SJCRH30 (cell line): ENCODE results near the gene TAAR2. TPM values are rescaled to one million over a fixed set of nuclear protein-coding genes. Genes with fewer than 3 reads are reported as not detected.

Experiments used
- DNase-seq, 2 experiments: peaks; one replicate each; pipeline ENCODE4 v3.0.0-alpha.2; 2015 to 2020
- H3K27ac ChIP-seq: fragments of 250-450 bp; sonication (Bioruptor Pico); 2 replicates; pipeline ENCODE4 v1.5.1; 2020; ENCODE audit warnings: mild to moderate bottlenecking, moderate library complexity
- H3K27me3 ChIP-seq: fragments of 250-450 bp; sonication (Bioruptor Pico); 2 replicates; pipeline ENCODE4 v1.5.1; 2020; ENCODE audit warnings: mild to moderate bottlenecking, moderate library complexity
- H3K36me3 ChIP-seq: fragments of 250-450 bp; sonication (Bioruptor Pico); 2 replicates; pipeline ENCODE4 v1.5.1; 2020; ENCODE audit warnings: mild to moderate bottlenecking, moderate library complexity
- H3K4me1 ChIP-seq: fragments of 250-450 bp; sonication (Bioruptor Pico); 2 replicates; pipeline ENCODE4 v1.5.1; 2020; ENCODE audit warnings: mild to moderate bottlenecking, moderate library complexity
- H3K4me3 ChIP-seq: fragments of 250-450 bp; sonication (Bioruptor Pico); 2 replicates; pipeline ENCODE4 v1.5.1; 2020; ENCODE audit warnings: mild to moderate bottlenecking, moderate library complexity
- H3K9me3 ChIP-seq: fragments of 250-450 bp; sonication (Bioruptor Pico); replicated peaks from 2 replicates; pipeline ENCODE4 v1.5.1; 2020; ENCODE audit warnings: mild to moderate bottlenecking, moderate library complexity
- total RNA-seq: library from RNA; depleted of rRNA; stranded (reverse); fragments of >200 nt; shearing (Covaris generic); gene quantifications from 2 replicates; pipeline ENCODE4 v1.2.3, GENCODE V29; 2014; rRNA removed

The TAAR2 gene, protein sequence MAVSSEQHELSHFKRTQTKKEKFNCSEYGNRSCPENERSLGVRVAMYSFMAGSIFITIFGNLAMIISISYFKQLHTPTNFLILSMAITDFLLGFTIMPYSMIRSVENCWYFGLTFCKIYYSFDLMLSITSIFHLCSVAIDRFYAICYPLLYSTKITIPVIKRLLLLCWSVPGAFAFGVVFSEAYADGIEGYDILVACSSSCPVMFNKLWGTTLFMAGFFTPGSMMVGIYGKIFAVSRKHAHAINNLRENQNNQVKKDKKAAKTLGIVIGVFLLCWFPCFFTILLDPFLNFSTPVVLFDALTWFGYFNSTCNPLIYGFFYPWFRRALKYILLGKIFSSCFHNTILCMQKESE
- total RNA-seq, result not detected in 2 replicates

DNA sequence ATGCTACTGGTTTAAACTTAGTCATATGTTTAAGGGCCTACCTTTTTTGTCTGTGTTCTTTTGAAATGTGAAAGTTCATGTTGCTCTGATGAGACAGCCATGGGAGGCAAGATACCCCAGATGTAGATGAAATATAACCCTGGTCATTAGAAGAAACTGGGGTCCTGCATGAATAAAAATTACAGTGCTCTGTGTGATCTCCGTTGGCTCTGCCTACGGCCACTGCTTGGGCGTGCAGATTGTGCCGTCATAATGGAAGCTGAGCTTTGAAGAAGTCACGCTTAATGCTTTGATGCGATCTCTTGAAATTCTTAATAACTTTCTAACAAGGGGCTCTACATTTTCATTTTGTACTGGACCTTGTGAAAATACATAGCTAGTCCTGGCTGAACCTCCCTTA is at the start of gene TAAR2:
Gene TAAR2 (minus strand): TSS at position 101 of the 400 bp plus-strand sequence. CDS start 0 bp downstream, at position 101.
- Histone ChIP-seq H3K9me3 (no peaks in the 10 kb centered on the region; the same call in 1 of the 2 replicates), H3K36me3 (no peaks in the 10 kb centered on the region), H3K27me3 (no peaks in the 10 kb centered on the region; the same call in 1 of the 2 replicates), H3K27ac (no peak within 1 kb of the TSS), H3K4me1 (no peaks in the 10 kb centered on the region), H3K4me3 (no peak within 1 kb of the TSS)
- no peak for DNase-seq

DNA sequence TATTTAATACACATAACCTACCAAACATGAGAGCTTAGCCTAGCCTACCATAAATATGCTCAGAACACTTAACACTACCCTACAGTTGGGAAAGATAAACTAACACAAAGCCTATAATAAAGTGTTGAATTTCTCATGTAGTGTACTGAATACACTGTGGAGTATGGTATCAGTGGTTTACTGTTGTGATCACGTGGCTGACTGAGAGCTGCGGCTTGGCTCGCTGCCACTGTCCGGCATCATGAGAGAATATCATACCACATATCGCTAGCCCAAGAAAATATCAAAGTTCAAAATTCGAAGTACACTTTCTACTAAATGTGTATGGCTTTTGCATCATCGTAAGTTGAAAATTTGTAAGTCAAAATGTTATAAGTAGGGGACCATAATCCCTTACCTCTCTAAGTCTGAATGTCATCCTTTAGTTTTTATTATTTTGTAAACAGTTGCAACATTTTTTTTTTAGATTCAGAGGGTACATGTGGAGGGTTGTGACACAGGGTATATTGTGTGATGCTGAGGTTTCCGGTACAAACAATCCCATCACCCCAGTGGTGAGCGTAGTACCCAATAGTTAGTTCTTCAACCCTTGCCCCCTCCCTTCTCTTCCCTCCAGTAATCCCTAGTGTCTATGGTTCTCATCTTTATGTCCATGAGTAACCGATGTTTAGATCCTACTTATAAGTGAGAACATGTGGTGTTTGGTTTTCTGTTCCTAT is 49.5 kb upstream of the TAAR2 start:
- peak; percentile 61 to 72 for DNase-seq
- no peak overlapping the region for H3K27ac ChIP-seq
- no peak overlapping the region for H3K4me3 ChIP-seq
- H3K4me1 ChIP-seq, result 0 out of 2 replicates have a peak, but pooled peaks cover 3% of the 10 kb centered on the region
- H3K36me3 ChIP-seq, result no peaks in the 10 kb centered on the region
- no peaks in the 10 kb centered on the region for H3K9me3 ChIP-seq
- H3K27me3 ChIP-seq, result no peaks in the 10 kb centered on the region

DNA sequence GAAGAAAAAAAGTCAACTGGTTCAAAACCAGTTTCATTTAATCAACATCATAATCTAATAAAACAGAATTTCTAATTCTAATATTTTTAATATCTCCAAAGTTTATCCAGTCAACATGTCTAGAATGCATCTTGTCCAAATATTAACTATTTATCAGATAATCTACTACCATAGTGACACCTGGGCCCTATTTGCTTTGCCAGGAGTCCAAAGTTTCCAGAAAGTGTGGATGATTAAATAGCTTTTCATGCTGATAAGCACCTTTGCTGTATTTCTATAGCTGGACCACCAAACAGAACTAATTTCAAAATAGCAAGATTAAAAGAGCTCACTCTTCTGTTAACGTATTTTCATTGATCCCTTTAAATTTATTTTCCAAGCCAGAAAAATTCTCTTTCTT is 47.2 kb upstream of the TAAR2 start:
- Histone ChIP-seq H3K4me1 (0 out of 2 replicates have a peak, but pooled peaks cover 3% of the 10 kb centered on the region), H3K27me3 (no peaks in the 10 kb centered on the region), H3K4me3 (no peak overlapping the region), H3K9me3 (no peaks in the 10 kb centered on the region), H3K36me3 (no peaks in the 10 kb centered on the region), H3K27ac (no peak overlapping the region)
- no peak for DNase-seq

DNA sequence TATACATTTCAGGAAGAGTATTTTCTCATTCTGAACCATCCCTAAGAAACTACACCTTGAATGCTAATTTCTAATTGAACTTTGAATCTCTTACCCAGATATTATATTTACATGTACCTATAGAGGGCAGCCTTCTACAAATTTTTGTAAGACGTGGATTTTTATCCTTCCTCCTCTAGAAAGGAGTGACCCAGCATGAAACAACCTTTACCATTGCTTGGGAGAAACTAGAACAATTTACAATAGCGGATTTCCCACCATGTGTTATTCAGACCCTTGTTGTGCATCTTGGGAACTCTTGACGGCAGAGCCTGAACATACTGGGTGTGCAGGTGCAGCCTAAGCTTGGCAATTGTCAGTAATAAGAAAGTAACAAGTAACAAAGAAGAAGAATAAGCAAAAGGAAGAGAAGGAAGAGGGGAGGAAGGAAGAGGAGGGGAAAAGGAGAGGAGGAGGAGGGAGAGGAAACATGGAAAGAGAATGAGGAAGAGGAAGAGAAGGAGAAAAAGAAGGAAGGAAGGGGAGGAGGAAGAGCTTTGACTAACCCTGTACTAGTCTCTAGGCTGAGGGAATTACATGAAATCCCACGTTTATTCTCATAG is 45.7 kb upstream of the TAAR2 start:
- H3K27me3 ChIP-seq, result no peaks in the 10 kb centered on the region
- H3K9me3 ChIP-seq, result no peaks in the 10 kb centered on the region
- no peak overlapping the region for H3K27ac ChIP-seq
- DNase-seq, result peak in 1 of 2 experiments; percentile 41
- H3K4me3 ChIP-seq, result no peak overlapping the region
- H3K4me1 ChIP-seq, result 0 out of 2 replicates have a peak, but pooled peaks cover 3% of the 10 kb centered on the region
- H3K36me3 ChIP-seq, result no peaks in the 10 kb centered on the region

DNA sequence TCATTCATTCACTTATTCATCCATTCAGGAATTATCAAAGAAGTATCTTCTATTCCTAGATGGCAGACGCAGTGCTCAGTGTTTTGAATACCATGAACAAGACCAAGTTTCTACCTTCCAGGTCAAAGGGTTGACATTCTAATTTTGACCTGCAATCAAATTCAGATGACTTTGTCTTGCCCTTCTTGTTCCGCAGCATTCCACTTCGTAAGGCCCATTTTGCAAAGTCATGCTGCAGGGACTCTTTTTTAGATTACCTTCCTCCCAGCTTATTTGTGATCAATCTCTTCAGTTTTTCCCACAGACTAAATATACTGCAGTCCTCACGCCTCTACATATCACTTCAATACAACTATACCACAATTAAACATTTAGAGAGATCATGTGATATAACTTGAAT is 42.0 kb upstream of the TAAR2 start:
- no peak for DNase-seq
- no peaks in the 10 kb centered on the region for H3K36me3 ChIP-seq
- no peak overlapping the region for H3K4me3 ChIP-seq
- H3K27me3 ChIP-seq, result no peaks in the 10 kb centered on the region
- peaks cover 3% of the 10 kb centered on the region; the same call in 1 of the 2 replicates for H3K9me3 ChIP-seq
- H3K4me1 ChIP-seq, result no peaks in the 10 kb centered on the region
- no peak overlapping the region for H3K27ac ChIP-seq

DNA sequence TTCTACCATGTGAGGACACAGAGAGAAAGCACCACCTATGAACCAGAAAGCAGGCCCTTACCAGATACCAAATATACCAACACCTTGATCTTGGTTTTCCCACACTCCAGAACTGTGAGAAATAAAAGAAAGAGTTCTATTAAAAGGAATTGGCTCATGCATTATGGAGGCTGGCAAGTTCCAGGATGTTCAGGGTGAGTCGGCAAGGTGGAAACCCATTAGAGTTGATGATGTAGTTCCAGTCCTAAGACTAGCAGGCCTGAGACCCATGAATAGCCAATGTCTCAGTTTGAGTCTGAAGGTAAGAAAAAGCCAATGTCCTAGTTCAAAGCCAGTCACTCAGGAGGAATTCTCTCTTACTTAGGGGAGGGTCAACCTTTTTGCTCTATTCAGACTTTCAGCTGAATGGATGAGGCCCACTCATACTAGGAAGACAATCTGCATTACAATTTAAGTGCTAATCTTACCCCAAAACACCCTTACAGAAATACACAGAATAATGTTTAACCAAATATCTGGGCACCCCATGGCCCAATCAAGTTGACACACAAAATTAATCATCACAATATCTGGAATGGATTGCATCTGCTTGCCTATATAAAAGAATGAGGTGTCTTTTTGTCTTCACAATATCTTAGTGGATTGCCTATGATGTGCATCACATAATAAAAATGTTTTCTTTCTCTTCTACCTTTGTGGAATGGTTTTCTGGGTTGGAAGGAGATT is 40.4 kb upstream of the TAAR2 start:
- Histone ChIP-seq H3K27ac (no peak overlapping the region), H3K4me3 (no peak overlapping the region), H3K4me1 (no peaks in the 10 kb centered on the region), H3K36me3 (no peaks in the 10 kb centered on the region), H3K9me3 (peaks cover 3% of the 10 kb centered on the region; the same call in 1 of the 2 replicates), H3K27me3 (no peaks in the 10 kb centered on the region)
- no peak for DNase-seq

DNA sequence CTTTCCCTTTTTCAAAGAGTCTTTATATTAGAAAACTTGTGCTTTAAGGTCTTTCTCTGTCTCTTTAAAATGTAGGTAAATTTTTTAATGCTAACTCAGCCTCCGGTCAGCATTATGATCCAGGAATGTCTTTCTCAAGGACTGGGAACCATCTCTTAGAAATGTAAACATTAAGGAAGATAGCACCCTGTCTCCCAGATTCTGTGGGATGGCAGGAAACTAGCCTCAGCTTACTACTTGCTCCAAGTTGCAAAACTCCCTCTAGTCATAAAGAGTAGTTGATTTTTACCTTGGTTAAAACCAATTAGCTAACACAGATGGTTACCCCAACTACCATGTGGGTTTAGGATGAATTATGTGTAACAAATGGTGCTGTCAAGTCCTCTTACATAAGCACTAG is 39.6 kb upstream of the TAAR2 start:
- no peaks in the 10 kb centered on the region for H3K27me3 ChIP-seq
- no peak for DNase-seq
- H3K36me3 ChIP-seq, result no peaks in the 10 kb centered on the region
- H3K4me1 ChIP-seq, result no peaks in the 10 kb centered on the region
- H3K9me3 ChIP-seq, result peaks cover 3% of the 10 kb centered on the region; the same call in 1 of the 2 replicates
- no peak overlapping the region for H3K27ac ChIP-seq
- no peak overlapping the region for H3K4me3 ChIP-seq

DNA sequence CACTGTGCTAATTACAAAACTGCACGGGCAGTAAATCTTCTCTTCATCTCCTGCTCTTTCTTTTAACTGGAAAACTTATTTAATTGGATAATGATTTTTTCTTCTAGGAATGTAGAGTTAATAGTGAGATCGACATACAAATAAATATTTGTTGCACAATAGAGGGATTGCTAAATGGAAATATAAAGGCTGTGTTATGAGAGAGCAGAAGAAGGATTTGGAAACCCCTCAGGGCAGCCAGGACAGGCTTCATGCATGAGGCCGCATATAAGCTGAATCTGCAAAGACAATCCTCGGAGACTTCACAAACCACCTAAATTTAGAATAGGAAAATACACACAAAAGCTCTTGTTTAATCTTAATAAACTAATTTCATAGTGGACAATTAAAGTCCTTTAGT is 37.8 kb upstream of the TAAR2 start:
- no peak overlapping the region for H3K27ac ChIP-seq
- no peaks in the 10 kb centered on the region for H3K4me1 ChIP-seq
- H3K9me3 ChIP-seq, result peaks cover 3% of the 10 kb centered on the region; the same call in 1 of the 2 replicates
- DNase-seq, result no peak
- H3K36me3 ChIP-seq, result no peaks in the 10 kb centered on the region
- no peak overlapping the region for H3K4me3 ChIP-seq
- no peaks in the 10 kb centered on the region for H3K27me3 ChIP-seq

DNA sequence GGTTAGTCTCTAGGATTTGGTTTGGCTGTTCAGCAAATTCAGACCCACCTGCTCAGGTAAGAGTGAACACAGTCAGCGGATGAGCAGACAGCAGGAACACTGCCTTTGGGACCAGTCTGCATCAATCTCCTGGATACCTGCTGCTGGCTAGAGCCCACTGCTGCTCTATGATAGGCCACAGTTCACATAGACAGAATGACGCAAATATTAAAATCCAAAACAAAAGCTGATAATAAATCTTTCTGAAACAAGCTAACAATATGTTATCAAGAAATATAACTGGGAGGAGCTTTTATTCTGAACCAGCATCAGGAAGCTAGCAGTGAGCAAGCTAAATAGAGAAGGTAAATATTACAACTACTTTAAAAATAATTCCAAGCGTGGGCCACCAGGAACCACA is 35.0 kb upstream of the TAAR2 start, which contains the start of gene TAAR1:
Gene TAAR1 (minus strand): TSS at position 101 of the 400 bp plus-strand sequence. CDS start 13,179 bp downstream, outside the sequence.
- Histone ChIP-seq H3K4me3 (no peak within 1 kb of the TSS), H3K27ac (no peak within 1 kb of the TSS), H3K27me3 (no peaks in the 10 kb centered on the region; the same call in 1 of the 2 replicates), H3K4me1 (no peaks in the 10 kb centered on the region), H3K9me3 (no peaks in the 10 kb centered on the region; the same call in 1 of the 2 replicates), H3K36me3 (no peaks in the 10 kb centered on the region)
- no peak for DNase-seq

DNA sequence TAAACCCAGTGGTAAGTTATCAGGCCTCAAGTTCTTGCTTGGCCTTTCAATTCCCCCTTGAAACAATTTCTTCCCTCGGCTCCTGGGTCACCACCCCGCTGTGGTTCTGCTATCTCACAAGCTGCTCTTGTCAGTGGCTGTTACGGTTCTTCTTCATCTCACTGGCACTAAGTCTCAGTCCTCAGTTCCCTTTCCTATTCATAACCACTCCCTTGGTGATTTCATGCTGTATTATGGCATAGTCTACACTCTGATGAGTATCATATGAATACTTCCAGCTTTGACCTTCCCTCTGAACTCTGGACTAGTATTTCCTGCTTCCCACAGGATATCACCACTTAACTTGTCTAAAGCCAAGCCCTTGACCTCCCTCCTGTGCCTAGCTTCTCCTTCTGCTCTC is 27.0 kb upstream of the TAAR2 start:
- no peaks in the 10 kb centered on the region for H3K4me1 ChIP-seq
- no peaks in the 10 kb centered on the region; the same call in 1 of the 2 replicates for H3K27me3 ChIP-seq
- DNase-seq, result no peak
- H3K36me3 ChIP-seq, result no peaks in the 10 kb centered on the region
- H3K9me3 ChIP-seq, result no peaks in the 10 kb centered on the region; the same call in 1 of the 2 replicates
- no peak overlapping the region for H3K27ac ChIP-seq
- H3K4me3 ChIP-seq, result no peak overlapping the region

DNA sequence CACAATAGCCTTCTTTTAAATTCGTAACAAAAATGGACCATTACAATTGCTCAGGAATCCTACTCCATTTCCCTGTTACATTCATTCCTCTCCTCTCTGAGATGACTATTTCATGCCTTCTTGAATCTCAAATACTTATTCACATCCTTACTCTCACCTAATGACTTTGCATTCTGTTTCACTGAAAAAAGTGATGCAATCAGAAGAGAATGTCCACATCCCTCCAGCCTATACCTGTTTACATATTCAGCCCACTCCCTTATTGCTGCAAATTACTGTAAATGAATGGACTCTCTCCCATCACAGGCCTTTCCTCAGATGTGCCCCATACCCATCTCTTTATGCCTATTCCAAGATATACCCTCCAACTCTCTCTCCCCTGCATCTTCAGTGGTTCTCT is 26.4 kb upstream of the TAAR2 start:
- H3K27me3 ChIP-seq, result no peaks in the 10 kb centered on the region; the same call in 1 of the 2 replicates
- DNase-seq, result no peak
- no peak overlapping the region for H3K27ac ChIP-seq
- H3K4me3 ChIP-seq, result no peak overlapping the region
- H3K36me3 ChIP-seq, result no peaks in the 10 kb centered on the region
- no peaks in the 10 kb centered on the region; the same call in 1 of the 2 replicates for H3K9me3 ChIP-seq
- H3K4me1 ChIP-seq, result no peaks in the 10 kb centered on the region

DNA sequence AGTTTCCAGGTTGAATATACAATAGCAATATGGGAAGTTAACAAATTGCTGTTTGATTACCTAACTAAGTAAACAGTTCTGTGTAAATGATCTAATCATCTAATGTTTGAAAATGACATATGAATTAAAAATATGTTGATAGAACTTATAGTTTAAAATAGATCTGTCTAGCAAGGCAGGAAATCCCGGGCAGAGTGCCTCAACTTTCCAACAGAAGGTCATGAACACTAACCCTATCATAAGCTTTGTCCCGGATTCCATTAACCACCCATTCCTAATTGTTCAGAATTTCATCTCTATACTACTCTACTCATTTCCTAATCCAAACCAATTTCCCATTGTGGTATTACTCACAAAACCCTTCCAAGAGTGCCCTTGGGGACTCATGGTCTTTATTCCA is 24.8 kb upstream of the TAAR2 start:
- Histone ChIP-seq H3K27me3 (no peaks in the 10 kb centered on the region), H3K27ac (no peak overlapping the region), H3K9me3 (no peaks in the 10 kb centered on the region; the same call in 1 of the 2 replicates), H3K36me3 (no peaks in the 10 kb centered on the region), H3K4me1 (no peaks in the 10 kb centered on the region), H3K4me3 (no peak overlapping the region)
- DNase-seq, result no peak

DNA sequence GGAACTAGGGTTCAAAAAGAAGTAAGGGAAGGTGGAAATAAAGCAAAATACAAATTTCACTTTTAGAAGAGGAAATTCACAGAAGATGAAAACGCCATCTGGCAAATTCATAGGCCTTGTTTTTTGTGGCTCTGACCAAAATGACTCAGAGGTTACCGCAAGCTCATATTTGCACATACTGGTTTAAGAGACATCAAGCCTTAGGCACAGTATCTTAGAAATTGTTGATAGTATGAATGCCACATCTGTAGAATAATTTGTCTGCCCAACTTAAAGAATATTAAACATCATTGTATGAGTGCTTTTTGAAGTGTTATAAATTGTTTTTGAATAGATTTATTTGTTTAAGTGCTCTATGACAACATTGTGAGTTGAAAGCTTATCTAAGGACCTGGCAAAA is 24.3 kb upstream of the TAAR2 start:
- Histone ChIP-seq H3K27ac (no peak overlapping the region), H3K27me3 (no peaks in the 10 kb centered on the region), H3K9me3 (no peaks in the 10 kb centered on the region; the same call in 1 of the 2 replicates), H3K36me3 (no peaks in the 10 kb centered on the region), H3K4me3 (no peak overlapping the region), H3K4me1 (no peaks in the 10 kb centered on the region)
- DNase-seq, result no peak

DNA sequence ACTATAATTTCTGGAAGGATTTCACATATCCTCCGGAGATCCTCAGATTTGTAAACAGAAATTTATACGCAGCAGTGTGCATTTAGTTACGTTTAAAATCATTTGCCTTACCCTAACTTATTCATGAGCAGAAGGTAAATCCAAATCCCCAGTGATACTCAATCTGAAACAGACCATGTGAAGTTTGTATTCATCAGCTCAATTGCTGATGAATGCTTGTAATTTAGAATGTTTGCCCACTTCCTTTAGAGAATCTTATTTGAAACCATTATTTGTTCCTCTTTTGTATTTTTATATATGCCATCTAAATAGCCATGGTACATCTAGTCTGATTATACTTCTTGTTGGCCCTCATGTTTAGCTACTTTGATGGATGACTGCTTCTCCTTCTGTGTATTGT is 19.5 kb upstream of the TAAR2 start:
- DNase-seq, result no peak
- H3K4me3 ChIP-seq, result no peak overlapping the region
- H3K27ac ChIP-seq, result no peak overlapping the region
- H3K9me3 ChIP-seq, result no peaks in the 10 kb centered on the region
- H3K36me3 ChIP-seq, result no peaks in the 10 kb centered on the region
- H3K4me1 ChIP-seq, result no peaks in the 10 kb centered on the region
- H3K27me3 ChIP-seq, result no peaks in the 10 kb centered on the region
